CD4-positive, alpha-beta T cell treated with Interleukin-4 for 1 hour (primary cell): ENCODE data around the gene DEFB131A.
A peak's percentile ranks its signal among the peaks of the same experiment; 100 is the strongest.
"Not testable (repeated sequence)": the region's sequence is repeated elsewhere in the genome, so short reads cannot be mapped to it uniquely, and the experiment has no call there.

Source experiments
- DNase-seq, 2 donors: peaks; one replicate each; pipeline ENCODE4 v3.0.0-alpha.2; 2020 to 2022

DEFB131A gene

DNA sequence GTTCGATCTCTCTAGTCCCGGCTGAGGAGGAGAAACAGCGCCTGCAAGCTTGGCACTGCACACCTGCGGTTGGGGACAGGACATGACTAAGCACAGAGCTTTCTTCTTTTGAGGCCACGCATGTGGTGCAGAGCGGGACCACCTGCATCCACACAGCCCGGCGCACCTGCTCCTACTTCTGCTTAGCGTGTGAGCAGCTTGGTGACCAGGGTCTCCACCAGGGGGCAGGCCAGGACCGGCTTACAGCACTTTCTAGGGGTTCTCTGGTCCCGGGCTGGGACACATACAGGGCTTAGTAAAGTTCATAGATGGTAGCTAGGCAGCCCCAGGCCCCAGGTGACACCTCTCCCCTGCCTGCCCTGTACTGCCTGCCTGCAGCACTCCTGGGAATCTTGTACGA, 51.2 kb downstream of the DEFB131A start:
- DNase-seq: peak; percentile 38 to 49

DNA sequence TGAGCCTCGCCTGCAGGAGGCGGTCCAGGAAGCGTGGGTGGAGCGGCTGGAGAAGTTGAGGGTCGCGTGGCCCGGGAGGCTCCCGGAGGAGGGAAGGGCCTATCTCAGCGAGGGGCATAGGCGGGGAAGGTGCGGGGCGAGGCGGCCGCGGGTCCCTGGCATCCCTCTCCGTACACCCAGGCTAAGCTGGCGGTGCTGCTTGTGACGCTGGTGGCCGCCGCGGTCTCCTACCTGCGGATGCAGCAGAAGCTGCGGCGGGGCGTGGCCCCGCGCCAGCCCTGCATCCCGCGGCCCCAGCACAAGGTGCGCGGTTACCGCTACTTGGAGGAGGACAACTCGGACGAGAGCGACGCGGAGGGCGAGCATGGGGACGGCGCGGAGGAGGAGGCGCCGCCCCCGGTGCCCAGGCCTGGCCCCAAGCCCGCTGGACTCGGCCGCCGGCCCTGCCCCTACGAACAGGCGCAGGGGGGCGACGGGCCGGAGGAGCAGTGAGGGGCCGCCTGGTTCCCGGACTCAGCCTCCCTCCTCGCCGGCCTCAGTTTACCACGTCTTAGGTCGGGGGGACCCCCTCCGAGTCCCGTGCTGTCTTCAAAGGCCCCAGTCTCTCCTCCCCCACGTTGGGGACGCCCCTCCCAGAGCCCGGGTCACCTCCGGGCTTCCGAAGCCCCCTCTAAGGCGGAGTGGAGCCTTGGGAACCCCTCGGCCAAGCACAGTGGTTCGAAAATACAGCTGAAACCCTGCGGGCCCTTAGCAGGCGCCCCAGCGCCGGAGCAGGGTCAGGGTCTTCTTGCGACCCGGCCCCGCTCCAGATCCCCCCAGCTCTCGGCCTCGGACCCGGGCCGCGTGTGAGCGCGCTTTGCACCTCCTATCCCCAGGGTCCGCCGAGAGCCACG, 53.6 kb downstream of the DEFB131A start:
- not testable (repeated sequence) for DNase-seq

- not testable (repeated sequence) for DNase-seq
These were observed 54.3 kb downstream of the DEFB131A start for GRCh38 chr4:9498468-9499040.

- not testable (repeated sequence) for DNase-seq
These were observed 55.8 kb downstream of the DEFB131A start for GRCh38 chr4:9499974-9500487.
